B cell (primary cell): ENCODE measurements around the gene QTRT2. TPM values are rescaled to one million over a fixed set of nuclear protein-coding genes. Genes with fewer than 3 reads are reported as not detected.

Source experiments
- ATAC-seq: fragments of 200-7000 bp; cut with Tn5 transposase; one replicate; pipeline ENCODE4 v1.10.0; 2021; ENCODE audit warnings: low read depth, mild to moderate bottlenecking, moderate number of reproducible peaks, moderate library complexity
- CTCF ChIA-PET: fragments of 350-600 bp; sonication (Branson Sonifier 250); formaldehyde crosslinking; loops from one replicate; lab custom pipeline; 2021; ENCODE audit warnings: antibody characterized with exemption, inconsistent platforms; lab: Charles Lee
- POLR2A ChIA-PET: fragments of 350-600 bp; sonication (Branson Sonifier 250); formaldehyde crosslinking; loops from one replicate; lab custom pipeline; 2021; ENCODE audit warnings: antibody characterized with exemption; lab: Charles Lee
- DNase-seq: peaks from one replicate; pipeline ENCODE4 v3.0.0; 2013
- H2AFZ ChIP-seq: 2 replicates; pipeline ENCODE4 v1.6.1; 2012; ENCODE audit warnings: mild to moderate bottlenecking, low read depth, low read length; ENCODE audit not compliant: insufficient read depth, poor library complexity, severe bottlenecking
- H3K27ac ChIP-seq, 2 donors: 1 replicate in 1 of 2; 2 replicates in 1 of 2; pipeline ENCODE4 v1.5.1; 2012 to 2013; ENCODE audit warnings: low read length in 2 of 2, mild to moderate bottlenecking in 2 of 2, moderate library complexity in 1 of 2
- H3K27me3 ChIP-seq, 4 experiments: fragments of 200-600 bp in 1 of 4; sonication (generic) in 1 of 4; replicated peaks in 1 of 4; 1 replicate in 2 of 4; 2 replicates in 2 of 4; pipeline versions ENCODE4 v1.6.1 to v1.7.0; 2013 to 2016; ENCODE audit warnings: low read length in 3 of 4, mild to moderate bottlenecking in 2 of 4, mixed read lengths in 1 of 4, moderate library complexity in 1 of 4; ENCODE audit not compliant: insufficient read depth in 4 of 4, control insufficient read depth in 3 of 4; ENCODE audit errors: control extremely low read depth in 1 of 4
- H3K36me3 ChIP-seq, 2 experiments: replicated peaks in 1 of 2; 1 replicate in 1 of 2; 2 replicates in 1 of 2; pipeline versions ENCODE4 v1.6.1 to v1.7.1; 2013; ENCODE audit warnings: low read length in 1 of 2; ENCODE audit not compliant: insufficient read depth in 2 of 2, control insufficient read depth in 1 of 2; ENCODE audit errors: control extremely low read depth in 1 of 2, extremely low read depth in 1 of 2
- H3K4me1 ChIP-seq, 2 donors: fragments of 200-600 bp in 1 of 2; sonication (generic) in 1 of 2; 1 replicate in 1 of 2; 2 replicates in 1 of 2; pipeline versions ENCODE4 v1.5.1 to v1.6.1; 2013 to 2017; ENCODE audit warnings: low read length in 2 of 2; ENCODE audit not compliant: control insufficient read depth in 2 of 2, insufficient read depth in 2 of 2
- H3K4me2 ChIP-seq: replicated peaks from 2 replicates; pipeline ENCODE3; 2012; ENCODE audit warnings: mild to moderate bottlenecking, low read depth, low read length; ENCODE audit not compliant: poor library complexity, severe bottlenecking
- H3K4me3 ChIP-seq, 5 experiments: fragments of 200-600 bp in 1 of 5; sonication (generic) in 1 of 5; 1 replicate in 3 of 5; 2 replicates in 2 of 5; pipeline versions ENCODE4 v1.5.1 to v1.7.0; 2011 to 2016; ENCODE audit warnings: low read length in 4 of 5, mild to moderate bottlenecking in 4 of 5, low read depth in 2 of 5, control low read depth in 1 of 5, moderate library complexity in 1 of 5; ENCODE audit not compliant: insufficient read depth in 1 of 5; ENCODE audit errors: control extremely low read depth in 1 of 5, extremely low read depth in 1 of 5
- H3K79me2 ChIP-seq: fragments of 200-600 bp; sonication (generic); one replicate; pipeline ENCODE4 v1.6.0; 2016; ENCODE audit warnings: low read length; ENCODE audit not compliant: control insufficient read depth, insufficient read depth
- H3K9ac ChIP-seq: fragments of 200-600 bp; sonication (generic); 2 replicates; pipeline ENCODE4 v1.6.1; 2017; ENCODE audit warnings: mild to moderate bottlenecking, low read length, moderate library complexity
- H3K9me3 ChIP-seq, 3 donors: one replicate each; pipeline versions ENCODE4 v1.6.1 to v1.7.1; 2013; ENCODE audit warnings: low read length in 2 of 3; ENCODE audit not compliant: control insufficient read depth in 2 of 3, insufficient read depth in 1 of 3; ENCODE audit errors: control extremely low read depth in 1 of 3
- H4K20me1 ChIP-seq: 2 replicates; pipeline ENCODE4 v1.6.0; 2012; ENCODE audit warnings: mild to moderate bottlenecking, low read length; ENCODE audit not compliant: insufficient read depth, control insufficient read depth, poor library complexity, severe bottlenecking
- H3K27ac Mint-ChIP-seq: one replicate; pipeline ENCODE4 v1.8.0; 2021; ENCODE audit warnings: mixed read lengths
- H3K27me3 Mint-ChIP-seq: one replicate; pipeline ENCODE4 v1.8.0; 2021; ENCODE audit warnings: mixed read lengths
- H3K4me1 Mint-ChIP-seq: one replicate; pipeline ENCODE4 v1.8.0; 2021; ENCODE audit warnings: mixed read lengths
- H3K4me3 Mint-ChIP-seq: one replicate; pipeline ENCODE4 v1.8.0; 2021; ENCODE audit warnings: mixed read lengths
- H3K9me3 Mint-ChIP-seq: one replicate; pipeline ENCODE4 v1.8.0; 2022; ENCODE audit warnings: mixed read lengths; ENCODE audit not compliant: insufficient read depth
- EZH2 ChIP-seq: IDR thresholded peaks from 2 replicates; pipeline ENCODE4 v1.6.1; 2012; ENCODE audit warnings: borderline replicate concordance, low read depth, mild to moderate bottlenecking, moderate library complexity, low read length; ENCODE audit not compliant: insufficient read depth, poor library complexity, severe bottlenecking
- WGBS: methylation state at CpG from one replicate; pipeline ENCODE4 v1.1.5; 2013; ENCODE audit warnings: missing lambda C conversion rate; ENCODE audit not compliant: insufficient coverage; 5-methylcytosine and 5-hydroxymethylcytosine counted together
- intact Hi-C: fragments of 100-400 bp; cut with micrococcal nuclease; formaldehyde crosslinking; loops from one replicate; pipeline ENCODE4 v1.10.0; 2022
- polyA plus RNA-seq: library from polyadenylated mRNA; depleted of rRNA; stranded (reverse); fragments of >200 nt; gene quantifications from 2 replicates; pipeline ENCODE4 v1.2.3, GENCODE V29; 2012
- total RNA-seq, 2 donors: library from RNA; stranded (reverse); fragments of 120-200 nt in 1 of 2; gene quantifications; 1 replicate in 1 of 2; 2 replicates in 1 of 2; pipeline versions ENCODE4 v1.2.3 to v1.2.4, GENCODE V29; 2013 to 2022
- TF ChIP-seq, protein P1 (sequence below): fragments of 200-600 bp; IDR thresholded peaks from one replicate; pipeline ENCODE4 v1.8.0; 2022; ENCODE audit warnings: antibody characterized with exemption, mild to moderate bottlenecking

QTRT2 gene
- total and polyA plus RNA-seq, 2 donors (not counting 1 experiment from before 2014, with no cell fraction given), result 15.8 to 59.5 TPM

DNA sequence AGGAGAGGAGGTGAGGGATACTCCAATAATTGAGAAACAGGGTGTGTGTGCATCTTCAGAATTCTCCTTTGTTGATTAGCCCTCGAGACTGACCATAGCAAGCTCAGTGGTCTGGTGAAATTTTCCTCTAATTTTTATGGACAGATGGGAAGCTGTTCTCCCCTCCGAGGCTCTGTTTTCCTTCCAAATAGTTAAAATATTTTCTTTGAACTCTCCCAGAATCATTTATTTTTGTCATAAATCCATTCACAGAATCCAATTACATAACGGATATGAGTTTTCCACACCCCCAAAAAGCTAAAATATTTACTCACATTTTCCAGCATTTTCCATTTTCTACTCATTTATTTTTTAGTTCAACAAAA is 36.5 kb downstream of the QTRT2 start:
- CTCF ChIA-PET, result interaction anchor here (0.5 kb wide), 1 partner anchor 630 kb away, joined by 3 read pairs; no protein-coding TSS in a partner anchor
- WGBS, result 100% methylated on average over 2 of the region's 3 CpGs
- POLR2A ChIA-PET, result no interaction called here

DNA sequence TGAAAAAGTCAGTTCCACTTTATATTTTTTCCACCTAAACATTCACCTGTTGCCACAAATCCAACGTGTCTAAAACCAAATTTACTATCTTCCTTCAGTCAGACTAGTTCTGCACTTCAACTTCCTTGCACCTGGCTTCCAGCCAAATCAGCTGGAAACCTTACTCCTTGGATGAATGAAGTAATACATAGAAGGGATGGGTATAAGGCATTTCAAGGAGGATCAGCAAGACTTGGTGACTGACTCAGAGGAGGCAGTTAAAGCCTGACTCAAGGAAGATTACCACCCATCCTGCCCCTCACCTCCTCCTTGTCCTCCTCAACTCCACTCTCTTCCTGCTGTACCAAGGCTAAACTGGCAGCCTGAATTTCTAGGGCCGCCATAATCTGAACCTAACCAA is 37.1 kb downstream of the QTRT2 start:
- Histone ChIP-seq H4K20me1 (no peaks in the 10 kb centered on the region), H3K27me3 (no peaks in the 10 kb centered on the region), H3K79me2 (no peaks in the 10 kb centered on the region), H3K36me3 (peaks cover 0 to 1% of the 10 kb centered on the region in 2 experiments), H3K4me1 (no peaks in the 10 kb centered on the region), H3K27ac (no peak overlapping the region), H3K4me3 (no peak overlapping the region), H3K9me3 (peaks cover 0 to 3% (median 0%) of the 10 kb centered on the region in 3 donors), H3K9ac (no peak overlapping the region), H2AFZ (no peak overlapping the region), H3K4me2 (no peak overlapping the region)
- POLR2A ChIA-PET, result no interaction called here
- intact Hi-C loops, result no loop called here
- Mint-ChIP-seq H3K27ac (no peak overlapping the region), H3K4me1 (no peaks in the 10 kb centered on the region), H3K27me3 (peaks cover 3% of the 10 kb centered on the region), H3K9me3 (peaks cover 2% of the 10 kb centered on the region), H3K4me3 (no peak overlapping the region)
- DNase-seq (no peak), ATAC-seq (no peak)
- WGBS, result 50% methylated on average over 2 of the region's 2 CpGs
- CTCF ChIA-PET, result no interaction called here
- no peak for TF ChIP-seq EZH2
- TF ChIP-seq, protein P1, sequence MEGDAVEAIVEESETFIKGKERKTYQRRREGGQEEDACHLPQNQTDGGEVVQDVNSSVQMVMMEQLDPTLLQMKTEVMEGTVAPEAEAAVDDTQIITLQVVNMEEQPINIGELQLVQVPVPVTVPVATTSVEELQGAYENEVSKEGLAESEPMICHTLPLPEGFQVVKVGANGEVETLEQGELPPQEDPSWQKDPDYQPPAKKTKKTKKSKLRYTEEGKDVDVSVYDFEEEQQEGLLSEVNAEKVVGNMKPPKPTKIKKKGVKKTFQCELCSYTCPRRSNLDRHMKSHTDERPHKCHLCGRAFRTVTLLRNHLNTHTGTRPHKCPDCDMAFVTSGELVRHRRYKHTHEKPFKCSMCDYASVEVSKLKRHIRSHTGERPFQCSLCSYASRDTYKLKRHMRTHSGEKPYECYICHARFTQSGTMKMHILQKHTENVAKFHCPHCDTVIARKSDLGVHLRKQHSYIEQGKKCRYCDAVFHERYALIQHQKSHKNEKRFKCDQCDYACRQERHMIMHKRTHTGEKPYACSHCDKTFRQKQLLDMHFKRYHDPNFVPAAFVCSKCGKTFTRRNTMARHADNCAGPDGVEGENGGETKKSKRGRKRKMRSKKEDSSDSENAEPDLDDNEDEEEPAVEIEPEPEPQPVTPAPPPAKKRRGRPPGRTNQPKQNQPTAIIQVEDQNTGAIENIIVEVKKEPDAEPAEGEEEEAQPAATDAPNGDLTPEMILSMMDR, result no peak

More for the DNA sequence above, 36.5 kb downstream of the QTRT2 start:
- Mint-ChIP-seq H3K27ac (no peak overlapping the region), H3K27me3 (peaks cover 3% of the 10 kb centered on the region), H3K9me3 (peaks cover 2% of the 10 kb centered on the region), H3K4me3 (no peak overlapping the region), H3K4me1 (no peaks in the 10 kb centered on the region)
- Histone ChIP-seq H3K9ac (no peak overlapping the region), H3K4me2 (no peak overlapping the region), H3K4me1 (no peaks in the 10 kb centered on the region), H2AFZ (peak overlapping the region; percentile 23), H4K20me1 (no peaks in the 10 kb centered on the region), H3K27me3 (no peaks in the 10 kb centered on the region), H3K27ac (no peak overlapping the region), H3K9me3 (peaks cover 0 to 3% (median 0%) of the 10 kb centered on the region in 3 donors), H3K79me2 (no peaks in the 10 kb centered on the region), H3K36me3 (peaks cover under 1 to 1% of the 10 kb centered on the region in 2 experiments), H3K4me3 (no peak overlapping the region)
- intact Hi-C loops, result no loop called here
- TF ChIP-seq, protein P1, result no peak
- no peak for TF ChIP-seq EZH2
- ATAC-seq, result no peak
- no peak for DNase-seq
